SIG-M5 treated with dmso at 0.1 percent for 504 hours (cell line): Measurements from ENCODE around the gene ITPR1.

ENCODE experiments used
- DNase-seq: peaks from one replicate; lab custom pipeline; 2025; ENCODE audit not compliant: unreplicated experiment; lab: John Stamatoyannopoulos, UW

Gene ITPR1

GRCh38 chr3:4770561-4770960, 277.4 kb downstream of the ITPR1 start:
- DNase-seq = no peak

GRCh38 chr3:4771243-4771642, 278.1 kb downstream of the ITPR1 start:
- no peak for DNase-seq

GRCh38 chr3:4772171-4772804, 279.1 kb downstream of the ITPR1 start:
- no peak for DNase-seq

- no peak for DNase-seq
These were observed 279.7 kb downstream of the ITPR1 start for GRCh38 chr3:4772858-4773257.

- no peak for DNase-seq
These were observed 280.4 kb downstream of the ITPR1 start for GRCh38 chr3:4773583-4773982.

GRCh38 chr3:4774531-4774930, 281.4 kb downstream of the ITPR1 start:
- no peak for DNase-seq

- DNase-seq = no peak
These were observed 283.3 kb downstream of the ITPR1 start for GRCh38 chr3:4776399-4776979.

GRCh38 chr3:4776980-4777581, 283.9 kb downstream of the ITPR1 start:
- DNase-seq = no peak

GRCh38 chr3:4778119-4778518, 285.0 kb downstream of the ITPR1 start:
- DNase-seq = no peak

GRCh38 chr3:4778740-4779139, 285.6 kb downstream of the ITPR1 start:
- DNase-seq = no peak

- no peak for DNase-seq
These were observed 287.4 kb downstream of the ITPR1 start for GRCh38 chr3:4780545-4780957.

GRCh38 chr3:4782095-4782494, 288.9 kb downstream of the ITPR1 start:
- no peak for DNase-seq

- no peak for DNase-seq
These were observed 292.4 kb downstream of the ITPR1 start for GRCh38 chr3:4785551-4785950.

- DNase-seq = peak; percentile 16
These were observed 293.3 kb downstream of the ITPR1 start for GRCh38 chr3:4786431-4786830.

- no peak for DNase-seq
These were observed 298.2 kb downstream of the ITPR1 start for GRCh38 chr3:4791358-4791757.

- no peak for DNase-seq
These were observed 300.2 kb downstream of the ITPR1 start for GRCh38 chr3:4793311-4793710.

- no peak for DNase-seq
These were observed 301.2 kb downstream of the ITPR1 start for GRCh38 chr3:4794331-4794730.

GRCh38 chr3:4794798-4795197, 301.6 kb downstream of the ITPR1 start:
- no peak for DNase-seq

- no peak for DNase-seq
These were observed 302.8 kb downstream of the ITPR1 start for GRCh38 chr3:4795905-4796304.

- no peak for DNase-seq
These were observed 304.1 kb downstream of the ITPR1 start for GRCh38 chr3:4797201-4797705.

GRCh38 chr3:4799266-4800256, 306.4 kb downstream of the ITPR1 start:
- no peak for DNase-seq
